Transverse colon (tissue), 4 donors: ENCODE data around the gene CCNB2.

ENCODE experiments used
- CTCF ChIP-seq, 5 experiments: fragments of 200-600 bp in 3 of 5; fragments of 450-650 bp in 2 of 5; sonication (generic) in 3 of 5; IDR thresholded peaks; 1 replicate in 2 of 5; 2 replicates in 3 of 5; pipeline ENCODE4 v1.5.1; 2016 to 2017; ENCODE audit warnings: antibody characterized with exemption in 5 of 5, inconsistent platforms in 3 of 5, mild to moderate bottlenecking in 2 of 5, moderate library complexity in 1 of 5
- POLR2A ChIP-seq: fragments of 450-650 bp; IDR thresholded peaks from one replicate; pipeline ENCODE4 v1.6.1; 2016; ENCODE audit warnings: antibody characterized with exemption, mild to moderate bottlenecking, moderate library complexity
- POLR2AphosphoS5 ChIP-seq, 3 donors: sonication (generic); formaldehyde crosslinking; IDR thresholded peaks; one replicate each; pipeline ENCODE4 v1.6.1; 2016; ENCODE audit warnings: antibody characterized with exemption in 3 of 3

- no peak for TF ChIP-seq CTCF (IDR thresholded peaks at IDR 0.05)
- no peak for TF ChIP-seq POLR2A
- no peak for TF ChIP-seq POLR2AphosphoS5 (IDR thresholded peaks at IDR 0.05)
Measured at GRCh38 chr15:59168536-59168935, 63.6 kb downstream of the CCNB2 start.
